ENCODE results near the gene SKI.

DNA sequence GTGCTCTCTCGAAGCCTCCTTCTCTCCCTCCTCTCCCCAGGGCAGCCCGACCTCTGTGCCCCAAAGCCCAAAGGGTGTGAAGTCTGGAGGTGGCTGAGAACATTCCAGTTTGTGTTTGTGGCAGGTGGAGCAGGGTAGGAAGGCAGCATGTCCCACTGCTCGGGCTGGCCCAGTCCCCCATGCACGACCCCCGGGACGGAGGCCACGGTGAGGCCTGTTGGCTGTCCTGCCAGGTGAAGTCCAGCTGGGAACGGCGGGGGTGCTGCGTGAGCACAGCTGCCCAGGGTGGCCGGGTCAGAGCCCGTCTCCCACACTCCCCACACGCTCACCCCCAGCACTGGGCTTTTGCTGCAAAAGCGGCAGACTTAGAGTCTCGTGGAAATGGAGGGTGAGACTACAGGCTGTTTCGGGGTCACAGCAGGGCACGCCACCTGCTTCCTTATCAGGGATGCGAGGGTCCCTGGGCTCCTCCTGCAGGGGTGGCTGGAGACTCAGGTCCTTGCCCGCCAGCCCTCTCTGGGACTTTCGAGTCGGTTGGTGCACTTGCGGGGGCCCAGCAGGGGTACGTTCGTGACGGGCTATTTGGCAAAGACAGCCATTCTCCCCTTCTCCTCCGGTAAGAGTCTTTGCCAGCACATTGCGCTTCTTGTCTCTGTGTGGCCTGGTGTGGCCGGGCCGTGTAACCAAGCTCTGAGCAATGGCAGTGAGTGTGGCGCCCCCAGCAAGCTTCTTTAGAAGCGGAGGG, 123.0 kb downstream of the SKI start:
- no peak for TF ChIP-seq EZH2 (IDR thresholded peaks at IDR 0.05; ENCODE audit: low read length, missing control alignments)
- TF ChIP-seq, protein P1, sequence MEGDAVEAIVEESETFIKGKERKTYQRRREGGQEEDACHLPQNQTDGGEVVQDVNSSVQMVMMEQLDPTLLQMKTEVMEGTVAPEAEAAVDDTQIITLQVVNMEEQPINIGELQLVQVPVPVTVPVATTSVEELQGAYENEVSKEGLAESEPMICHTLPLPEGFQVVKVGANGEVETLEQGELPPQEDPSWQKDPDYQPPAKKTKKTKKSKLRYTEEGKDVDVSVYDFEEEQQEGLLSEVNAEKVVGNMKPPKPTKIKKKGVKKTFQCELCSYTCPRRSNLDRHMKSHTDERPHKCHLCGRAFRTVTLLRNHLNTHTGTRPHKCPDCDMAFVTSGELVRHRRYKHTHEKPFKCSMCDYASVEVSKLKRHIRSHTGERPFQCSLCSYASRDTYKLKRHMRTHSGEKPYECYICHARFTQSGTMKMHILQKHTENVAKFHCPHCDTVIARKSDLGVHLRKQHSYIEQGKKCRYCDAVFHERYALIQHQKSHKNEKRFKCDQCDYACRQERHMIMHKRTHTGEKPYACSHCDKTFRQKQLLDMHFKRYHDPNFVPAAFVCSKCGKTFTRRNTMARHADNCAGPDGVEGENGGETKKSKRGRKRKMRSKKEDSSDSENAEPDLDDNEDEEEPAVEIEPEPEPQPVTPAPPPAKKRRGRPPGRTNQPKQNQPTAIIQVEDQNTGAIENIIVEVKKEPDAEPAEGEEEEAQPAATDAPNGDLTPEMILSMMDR (conservative IDR thresholded peaks at IDR 0.05 in 1 of 2, IDR thresholded peaks at IDR 0.05 in 1 of 2; ENCODE audit: low read depth in 1 of 2, low read length in 2 of 2): no peak
